Prostate gland (tissue), 2 donors: Measurements from ENCODE around the gene OCIAD2. TPM values are rescaled to one million over a fixed set of nuclear protein-coding genes. Genes with fewer than 3 reads are reported as not detected.

Source experiments
- DNase-seq: peaks from one replicate; pipeline ENCODE4 v3.0.0-alpha.2; 2019; ENCODE audit warnings: low spot score
- H3K27ac ChIP-seq, 2 donors: fragments of 200-600 bp; sonication (generic); 2 replicates each; pipeline ENCODE4 v1.5.1; 2017 to 2019
- H3K27me3 ChIP-seq: fragments of 200-600 bp; sonication (generic); replicated peaks from 2 replicates; pipeline ENCODE4 v1.5.1; 2019; ENCODE audit not compliant: insufficient read depth
- H3K36me3 ChIP-seq, 2 donors: fragments of 200-600 bp; sonication (generic); 1 replicate in 1 of 2; 2 replicates in 1 of 2; pipeline versions ENCODE4 v1.5.1 to v1.8.1; 2017 to 2019
- H3K4me1 ChIP-seq: fragments of 200-600 bp; sonication (generic); replicated peaks from 2 replicates; pipeline ENCODE4 v1.5.1; 2019
- H3K4me3 ChIP-seq, 2 donors: fragments of 200-600 bp; sonication (generic); 2 replicates each; pipeline ENCODE4 v1.5.1; 2017 to 2019
- H3K9me3 ChIP-seq: fragments of 200-600 bp; sonication (generic); 2 replicates; pipeline ENCODE4 v1.5.1; 2017
- POLR2A ChIP-seq: fragments of 450-650 bp; IDR thresholded peaks from one replicate; pipeline ENCODE4 v1.6.1; 2016; ENCODE audit warnings: antibody characterized with exemption, mild to moderate bottlenecking
- POLR2AphosphoS5 ChIP-seq: sonication (generic); formaldehyde crosslinking; IDR thresholded peaks from one replicate; pipeline ENCODE4 v1.6.1; 2017; ENCODE audit warnings: antibody characterized with exemption
- WGBS: methylation state at CpG from one replicate; pipeline ENCODE4 v1.1.5; 2018; 5-methylcytosine and 5-hydroxymethylcytosine counted together
- intact Hi-C: fragments of 100-400 bp; cut with DNase I; formaldehyde crosslinking; loops from one replicate; pipeline ENCODE4 v1.14.2; 2022
- total RNA-seq, 2 donors: library from RNA; depleted of rRNA; stranded (reverse); fragments of >200 nt; gene quantifications; one replicate each; pipeline ENCODE4 v1.1.0, GENCODE V29; 2016
- TF ChIP-seq, protein P1 (sequence below), 4 experiments: fragments of 200-600 bp in 2 of 4; fragments of 450-650 bp in 2 of 4; sonication (generic) in 2 of 4; IDR thresholded peaks; 1 replicate in 3 of 4; 2 replicates in 1 of 4; pipeline ENCODE4 v1.5.1; 2016 to 2019; ENCODE audit warnings: antibody characterized with exemption in 4 of 4, mild to moderate bottlenecking in 2 of 4, moderate library complexity in 2 of 4

The OCIAD2 gene
- total RNA-seq, 2 donors from 2014 or later = 12.5 to 55.5 TPM

DNA sequence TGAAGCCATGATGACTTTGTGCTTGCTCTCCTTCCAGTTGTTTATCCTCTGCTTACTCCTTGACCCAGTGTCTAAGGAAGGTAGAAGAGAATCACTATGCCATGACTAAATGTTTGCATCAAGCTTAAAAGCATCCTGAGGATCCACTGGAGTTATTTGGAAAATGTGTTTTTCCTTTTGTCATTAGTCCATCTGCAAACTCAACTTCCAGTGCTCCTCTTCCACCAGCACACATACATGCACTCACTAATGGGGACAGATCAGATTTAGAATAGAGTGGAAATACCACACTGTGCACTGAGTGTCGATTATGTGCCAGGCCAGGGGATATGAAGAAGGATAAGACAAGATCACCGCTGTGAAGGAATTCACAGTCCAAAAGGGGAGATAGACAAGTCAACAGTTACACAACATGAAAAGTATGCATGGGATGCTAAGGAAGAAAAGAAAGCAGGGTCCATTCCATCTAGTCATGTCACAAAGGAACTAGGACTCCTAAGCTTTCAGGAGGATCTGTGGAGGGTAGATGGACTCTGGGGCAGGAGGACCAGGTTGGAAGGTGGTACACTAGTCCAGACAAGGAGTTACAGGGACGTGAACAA lies 1.9 kb downstream of the OCIAD2 start:
- intact Hi-C loops = no loop called here
- no peak for DNase-seq
- WGBS = 87% methylated on average over 3 of the region's 3 CpGs
- Histone ChIP-seq H3K4me3 (no peak overlapping the region), H3K27me3 (no peaks in the 10 kb centered on the region), H3K9me3 (no peaks in the 10 kb centered on the region), H3K27ac (no peak overlapping the region), H3K4me1 (no peaks in the 10 kb centered on the region), H3K36me3 (no peaks in the 10 kb centered on the region)
- no peak for TF ChIP-seq POLR2A

DNA sequence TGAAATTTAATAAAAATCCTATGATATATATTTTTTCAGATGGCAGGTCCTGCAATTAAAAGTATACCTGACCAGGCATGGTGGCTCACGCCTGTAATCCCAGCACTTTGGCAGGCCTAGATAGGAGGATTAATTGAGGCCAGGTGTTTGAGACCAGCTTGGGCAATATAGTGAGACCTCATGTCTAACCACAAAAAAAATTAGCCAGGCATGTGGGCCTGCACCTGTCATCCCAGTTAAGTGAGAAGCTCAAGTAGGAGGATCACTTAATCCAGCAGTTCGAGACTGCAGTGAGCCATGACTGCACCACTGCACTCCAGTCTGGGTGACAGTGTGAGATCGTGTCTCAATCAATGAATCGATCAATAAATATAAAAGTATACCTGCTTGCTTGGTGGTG lies 2.5 kb downstream of the OCIAD2 start:
- no peak overlapping the region for H3K4me3 ChIP-seq
- TF ChIP-seq POLR2A (no peak), POLR2AphosphoS5 (no peak)
- TF ChIP-seq, protein P1, sequence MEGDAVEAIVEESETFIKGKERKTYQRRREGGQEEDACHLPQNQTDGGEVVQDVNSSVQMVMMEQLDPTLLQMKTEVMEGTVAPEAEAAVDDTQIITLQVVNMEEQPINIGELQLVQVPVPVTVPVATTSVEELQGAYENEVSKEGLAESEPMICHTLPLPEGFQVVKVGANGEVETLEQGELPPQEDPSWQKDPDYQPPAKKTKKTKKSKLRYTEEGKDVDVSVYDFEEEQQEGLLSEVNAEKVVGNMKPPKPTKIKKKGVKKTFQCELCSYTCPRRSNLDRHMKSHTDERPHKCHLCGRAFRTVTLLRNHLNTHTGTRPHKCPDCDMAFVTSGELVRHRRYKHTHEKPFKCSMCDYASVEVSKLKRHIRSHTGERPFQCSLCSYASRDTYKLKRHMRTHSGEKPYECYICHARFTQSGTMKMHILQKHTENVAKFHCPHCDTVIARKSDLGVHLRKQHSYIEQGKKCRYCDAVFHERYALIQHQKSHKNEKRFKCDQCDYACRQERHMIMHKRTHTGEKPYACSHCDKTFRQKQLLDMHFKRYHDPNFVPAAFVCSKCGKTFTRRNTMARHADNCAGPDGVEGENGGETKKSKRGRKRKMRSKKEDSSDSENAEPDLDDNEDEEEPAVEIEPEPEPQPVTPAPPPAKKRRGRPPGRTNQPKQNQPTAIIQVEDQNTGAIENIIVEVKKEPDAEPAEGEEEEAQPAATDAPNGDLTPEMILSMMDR (IDR thresholded peaks at IDR 0.05) = no peak
- no peaks in the 10 kb centered on the region for H3K36me3 ChIP-seq
- H3K4me1 ChIP-seq = no peaks in the 10 kb centered on the region
- WGBS = 93% methylated on average over 4 of the region's 4 CpGs
- no peaks in the 10 kb centered on the region for H3K9me3 ChIP-seq
- no peak overlapping the region for H3K27ac ChIP-seq
- intact Hi-C loops = no loop called here
- no peak for DNase-seq
- H3K27me3 ChIP-seq = no peaks in the 10 kb centered on the region

DNA sequence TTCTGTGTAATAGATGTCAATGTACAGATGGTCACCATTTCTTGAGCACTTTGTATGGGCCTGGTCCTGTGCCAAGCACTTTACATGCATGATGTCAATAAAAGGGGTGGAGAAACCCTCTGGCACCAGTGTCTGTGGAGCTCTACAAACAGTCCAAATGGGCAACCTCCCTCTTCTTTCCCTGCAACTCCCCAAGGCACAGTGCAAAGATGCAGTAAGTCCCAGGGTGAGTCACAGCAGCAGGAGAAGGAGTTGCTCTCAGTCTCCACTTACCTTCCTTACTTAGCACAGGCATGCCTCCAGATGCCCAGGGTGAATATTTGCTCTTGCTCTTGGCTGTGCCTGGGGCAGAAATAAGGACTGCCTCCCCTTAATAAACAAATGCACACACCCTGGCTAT lies 4.3 kb downstream of the OCIAD2 start:
- no peaks in the 10 kb centered on the region for H3K27me3 ChIP-seq
- H3K4me1 ChIP-seq = no peaks in the 10 kb centered on the region
- no peaks in the 10 kb centered on the region for H3K36me3 ChIP-seq
- H3K4me3 ChIP-seq = no peak overlapping the region
- TF ChIP-seq, protein P1 (IDR thresholded peaks at IDR 0.05) = no peak
- TF ChIP-seq POLR2A (no peak), POLR2AphosphoS5 (no peak)
- DNase-seq = no peak
- no peak overlapping the region for H3K27ac ChIP-seq
- intact Hi-C loops = no loop called here
- no peaks in the 10 kb centered on the region for H3K9me3 ChIP-seq

DNA sequence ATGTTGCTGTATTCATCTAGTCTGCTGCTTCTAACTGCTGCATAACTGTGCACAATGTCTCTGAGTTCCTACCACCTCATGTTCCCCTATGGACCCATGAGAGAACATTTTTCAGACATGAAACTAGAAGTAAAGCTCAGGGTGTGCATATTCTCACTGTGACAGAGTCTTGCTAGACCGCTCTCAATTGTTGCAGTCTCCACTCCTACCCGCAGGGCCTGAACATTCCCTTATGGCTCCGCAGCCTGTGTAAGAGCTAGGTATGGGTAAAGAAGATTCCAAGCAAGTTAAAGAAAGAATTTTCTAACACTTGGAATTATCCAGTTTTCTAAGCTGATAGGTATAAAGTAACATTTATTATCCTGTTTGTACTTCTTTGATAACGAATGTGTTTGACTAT lies 5.4 kb downstream of the OCIAD2 start:
- intact Hi-C loops = no loop called here
- no peak for DNase-seq
- Histone ChIP-seq H3K36me3 (no peaks in the 10 kb centered on the region), H3K27me3 (no peaks in the 10 kb centered on the region), H3K9me3 (no peaks in the 10 kb centered on the region), H3K27ac (no peak overlapping the region), H3K4me1 (no peaks in the 10 kb centered on the region), H3K4me3 (no peak overlapping the region)
- no peak for TF ChIP-seq POLR2A
- TF ChIP-seq, protein P1 (IDR thresholded peaks at IDR 0.05) = no peak
- no peak for TF ChIP-seq POLR2AphosphoS5
- WGBS = 95% methylated on average over 4 of the region's 4 CpGs

DNA sequence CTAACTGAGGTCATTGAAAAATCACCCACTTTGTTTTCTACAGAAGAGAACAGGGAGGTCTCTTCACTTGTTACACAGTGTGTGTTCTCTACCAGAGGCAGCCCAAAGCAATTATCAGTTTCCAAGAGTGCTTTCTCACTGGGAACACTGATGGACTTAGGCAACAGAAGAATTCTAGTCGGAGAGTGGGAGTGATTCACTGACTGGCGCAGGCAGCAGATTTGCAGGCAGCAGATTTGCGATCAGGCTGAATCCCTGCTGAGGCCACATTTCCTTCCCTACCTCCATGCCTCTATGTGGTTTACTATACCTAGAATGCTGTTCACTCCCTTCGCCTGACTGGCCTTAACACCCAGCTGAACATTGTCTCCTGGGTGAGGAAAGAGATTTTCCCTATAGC lies 6.6 kb downstream of the OCIAD2 start:
- no peaks in the 10 kb centered on the region for H3K4me1 ChIP-seq
- H3K27ac ChIP-seq = no peak overlapping the region
- H3K27me3 ChIP-seq = no peaks in the 10 kb centered on the region
- WGBS = 70% methylated on average over 4 of the region's 4 CpGs
- TF ChIP-seq, protein P1 (IDR thresholded peaks at IDR 0.05) = no peak
- TF ChIP-seq POLR2A (no peak), POLR2AphosphoS5 (no peak)
- no peaks in the 10 kb centered on the region for H3K9me3 ChIP-seq
- intact Hi-C loops = no loop called here
- no peak overlapping the region for H3K4me3 ChIP-seq
- no peaks in the 10 kb centered on the region for H3K36me3 ChIP-seq
- no peak for DNase-seq
